DND-41 (cell line): ENCODE data around the gene EGFL7.

Experiments used
- ATAC-seq: fragments of 200-7000 bp; cut with Tn5 transposase; 3 replicates; pipeline ENCODE4 v1.9.1; 2021; ENCODE audit warnings: low read depth; ENCODE audit not compliant: insufficient read depth
- DNase-seq: peaks from one replicate; pipeline ENCODE4 v3.0.0-alpha.2; 2020
- H2AFZ ChIP-seq: 2 replicates; pipeline ENCODE4 v1.6.0; 2012; ENCODE audit warnings: low read depth, low read length
- H3K27ac ChIP-seq: 2 replicates; pipeline ENCODE4 v1.5.1; 2012; ENCODE audit warnings: low read length, inconsistent platforms
- H3K27me3 ChIP-seq: fragments of 200-600 bp; sonication (generic); 2 replicates; pipeline ENCODE4 v1.6.0; 2012; ENCODE audit warnings: low read length, mild to moderate bottlenecking, inconsistent platforms; ENCODE audit not compliant: insufficient read depth, poor library complexity
- H3K36me3 ChIP-seq: 2 replicates; pipeline ENCODE4 v1.5.1; 2012; ENCODE audit warnings: low read length, inconsistent platforms; ENCODE audit not compliant: insufficient read depth
- H3K4me1 ChIP-seq: 2 replicates; pipeline ENCODE4 v1.5.1; 2012; ENCODE audit warnings: mild to moderate bottlenecking, low read length; ENCODE audit not compliant: insufficient read depth
- H3K4me2 ChIP-seq: 2 replicates; pipeline ENCODE4 v1.6.0; 2012; ENCODE audit warnings: mild to moderate bottlenecking, moderate library complexity, low read length, inconsistent platforms; ENCODE audit not compliant: insufficient read depth
- H3K4me3 ChIP-seq, 2 experiments: fragments of 200-600 bp in 1 of 2; shearing (Covaris generic) in 1 of 2; 2 replicates each; pipeline ENCODE4 v1.5.1; 2012 to 2016; ENCODE audit warnings: inconsistent platforms in 2 of 2, low read length in 2 of 2, mild to moderate bottlenecking in 2 of 2, low read depth in 1 of 2, moderate library complexity in 1 of 2
- H3K79me2 ChIP-seq: 2 replicates; pipeline ENCODE4 v1.6.0; 2012; ENCODE audit warnings: low read length, inconsistent platforms; ENCODE audit not compliant: insufficient read depth
- H3K9ac ChIP-seq: 2 replicates; pipeline ENCODE4 v1.6.0; 2012; ENCODE audit warnings: low read depth, mild to moderate bottlenecking, inconsistent platforms, low read length, moderate library complexity
- H3K9me3 ChIP-seq: 2 replicates; pipeline ENCODE4 v1.5.1; 2012; ENCODE audit warnings: low read length, moderate library complexity, mild to moderate bottlenecking, inconsistent platforms; ENCODE audit not compliant: insufficient read depth, severe bottlenecking
- H4K20me1 ChIP-seq: 2 replicates; pipeline ENCODE4 v1.6.0; 2012; ENCODE audit warnings: low read length; ENCODE audit not compliant: insufficient read depth
- EZH2 ChIP-seq: IDR thresholded peaks from 3 replicates; pipeline ENCODE4 v1.6.1; 2012; ENCODE audit warnings: borderline replicate concordance, low read depth, mild to moderate bottlenecking, moderate library complexity, low read length, inconsistent platforms; ENCODE audit not compliant: severe bottlenecking
- TF ChIP-seq, protein P1 (sequence below): IDR thresholded peaks from 2 replicates; pipeline ENCODE4 v1.5.1; 2012; ENCODE audit warnings: borderline replicate concordance, low read length, moderate library complexity, mild to moderate bottlenecking; ENCODE audit not compliant: poor library complexity, severe bottlenecking; ENCODE audit errors: extremely low read depth

Gene EGFL7

DNA sequence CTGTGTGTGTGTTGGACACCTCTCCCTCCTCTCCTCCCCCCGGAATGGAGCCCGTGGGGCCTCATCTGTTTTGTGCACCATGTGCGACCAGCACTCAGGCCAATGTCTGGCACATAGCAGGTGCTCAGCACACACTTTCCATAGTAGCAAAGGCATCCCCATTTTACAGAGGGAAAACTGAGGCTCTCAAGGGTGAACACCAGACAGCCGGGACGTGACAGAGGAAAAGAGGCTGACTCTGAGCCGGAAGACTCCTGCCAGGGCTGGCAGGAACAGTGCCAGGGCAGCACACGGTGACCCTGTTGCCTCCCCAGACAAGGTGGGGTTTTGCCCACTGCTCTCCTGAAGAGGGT lies 26.4 kb downstream of the EGFL7 start:
- Histone ChIP-seq H3K27ac (no peak overlapping the region), H3K27me3 (no peaks in the 10 kb centered on the region), H3K9ac (no peak overlapping the region), H3K4me2 (no peak overlapping the region), H3K9me3 (no peaks in the 10 kb centered on the region), H3K79me2 (peaks cover 12% of the 10 kb centered on the region), H3K4me1 (peaks cover 21% of the 10 kb centered on the region), H2AFZ (no peak overlapping the region), H4K20me1 (peaks cover 7% of the 10 kb centered on the region), H3K36me3 (no peaks in the 10 kb centered on the region), H3K4me3 (no peak overlapping the region)
- DNase-seq (no peak), ATAC-seq (no peak)
- TF ChIP-seq EZH2, result no peak
- TF ChIP-seq, protein P1, sequence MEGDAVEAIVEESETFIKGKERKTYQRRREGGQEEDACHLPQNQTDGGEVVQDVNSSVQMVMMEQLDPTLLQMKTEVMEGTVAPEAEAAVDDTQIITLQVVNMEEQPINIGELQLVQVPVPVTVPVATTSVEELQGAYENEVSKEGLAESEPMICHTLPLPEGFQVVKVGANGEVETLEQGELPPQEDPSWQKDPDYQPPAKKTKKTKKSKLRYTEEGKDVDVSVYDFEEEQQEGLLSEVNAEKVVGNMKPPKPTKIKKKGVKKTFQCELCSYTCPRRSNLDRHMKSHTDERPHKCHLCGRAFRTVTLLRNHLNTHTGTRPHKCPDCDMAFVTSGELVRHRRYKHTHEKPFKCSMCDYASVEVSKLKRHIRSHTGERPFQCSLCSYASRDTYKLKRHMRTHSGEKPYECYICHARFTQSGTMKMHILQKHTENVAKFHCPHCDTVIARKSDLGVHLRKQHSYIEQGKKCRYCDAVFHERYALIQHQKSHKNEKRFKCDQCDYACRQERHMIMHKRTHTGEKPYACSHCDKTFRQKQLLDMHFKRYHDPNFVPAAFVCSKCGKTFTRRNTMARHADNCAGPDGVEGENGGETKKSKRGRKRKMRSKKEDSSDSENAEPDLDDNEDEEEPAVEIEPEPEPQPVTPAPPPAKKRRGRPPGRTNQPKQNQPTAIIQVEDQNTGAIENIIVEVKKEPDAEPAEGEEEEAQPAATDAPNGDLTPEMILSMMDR, result no peak

DNA sequence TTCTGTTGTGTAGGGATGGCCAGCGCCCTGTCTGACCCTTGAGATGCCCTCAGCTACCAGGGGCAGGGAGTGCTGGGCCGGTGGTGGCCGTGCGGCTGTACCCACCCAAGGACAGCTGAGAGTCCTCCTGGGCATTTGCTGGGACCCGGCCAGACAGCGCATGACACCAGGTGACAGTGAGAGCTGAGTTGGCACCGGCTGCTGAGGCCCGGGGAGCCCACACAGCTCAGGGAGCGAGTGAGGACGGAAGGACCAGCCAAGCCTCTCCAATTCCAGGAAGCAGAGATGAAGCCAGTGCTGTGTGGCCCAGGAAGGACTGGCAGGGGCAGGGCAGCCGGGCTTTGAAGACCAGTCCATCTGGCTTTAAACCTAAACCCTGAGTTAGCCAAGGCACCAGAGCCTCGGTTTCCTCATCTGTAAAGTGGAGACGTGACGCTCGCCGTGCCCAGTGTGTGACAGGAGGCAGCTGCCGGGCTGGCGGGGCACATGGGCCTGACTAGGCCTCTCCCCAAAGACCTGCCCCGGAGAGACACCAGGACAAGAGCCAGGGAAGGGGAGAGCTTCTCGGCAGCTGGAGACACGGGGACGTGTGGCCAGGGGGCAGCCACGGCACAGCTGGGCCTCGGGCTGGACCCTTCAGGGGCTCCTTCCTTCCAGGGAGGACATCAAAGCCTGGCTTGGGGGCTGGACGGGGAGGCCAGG lies 27.5 kb downstream of the EGFL7 start:
- Histone ChIP-seq H3K4me1 (peaks cover 17% of the 10 kb centered on the region), H3K4me2 (no peak overlapping the region), H3K27ac (no peak overlapping the region), H2AFZ (no peak overlapping the region), H3K9me3 (no peaks in the 10 kb centered on the region), H3K79me2 (peaks cover 9% of the 10 kb centered on the region), H3K9ac (no peak overlapping the region), H4K20me1 (peaks cover 2% of the 10 kb centered on the region), H3K4me3 (no peak overlapping the region), H3K36me3 (no peaks in the 10 kb centered on the region), H3K27me3 (no peaks in the 10 kb centered on the region)
- no peak for TF ChIP-seq EZH2
- TF ChIP-seq, protein P1, result no peak
- DNase-seq, result no peak
- ATAC-seq, result no peak

DNA sequence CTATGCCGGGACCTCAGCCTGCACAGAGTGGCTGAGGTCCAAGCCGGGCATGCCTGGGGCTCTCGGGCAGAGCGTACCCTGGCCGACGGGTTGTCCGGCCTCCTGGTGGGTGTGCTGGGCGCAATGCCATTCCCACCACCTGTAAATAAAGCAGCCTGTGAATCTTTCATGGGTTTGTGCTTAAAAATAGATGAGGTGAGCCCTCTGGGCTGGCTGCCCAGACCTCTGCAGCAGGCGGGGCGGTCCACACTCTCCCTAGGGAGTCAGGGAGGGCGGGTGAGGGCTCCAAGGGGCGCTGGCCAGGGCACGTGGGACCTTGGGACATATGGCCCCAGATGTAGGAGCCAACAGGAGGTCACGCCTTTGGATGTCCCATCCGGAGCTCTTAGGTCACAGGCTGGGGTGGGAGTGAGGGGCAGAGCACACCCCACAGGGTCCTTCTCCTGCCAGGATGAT lies 28.1 kb downstream of the EGFL7 start:
- DNase-seq (no peak), ATAC-seq (no peak)
- peaks cover 3% of the 10 kb centered on the region; the same call in 1 of the 2 replicates for H3K79me2 ChIP-seq
- no peak overlapping the region for H3K4me3 ChIP-seq
- no peaks in the 10 kb centered on the region for H3K27me3 ChIP-seq
- H2AFZ ChIP-seq, result no peak overlapping the region
- H3K9me3 ChIP-seq, result no peaks in the 10 kb centered on the region
- no peaks in the 10 kb centered on the region for H3K36me3 ChIP-seq
- H3K27ac ChIP-seq, result no peak overlapping the region
- TF ChIP-seq, protein P1, result no peak
- no peak for TF ChIP-seq EZH2
- peaks cover 12% of the 10 kb centered on the region for H3K4me1 ChIP-seq
- no peaks in the 10 kb centered on the region; the same call in none of the 2 replicates for H4K20me1 ChIP-seq
- H3K4me2 ChIP-seq, result no peak overlapping the region
- no peak overlapping the region for H3K9ac ChIP-seq
